Endothelial cell of umbilical vein (primary cell): ENCODE measurements around the gene MAGEC3.

Experiments
- EZH2 ChIP-seq: IDR thresholded peaks from 2 replicates; pipeline ENCODE4 v1.6.1; 2012; ENCODE audit warnings: borderline replicate concordance, low read depth, mild to moderate bottlenecking, moderate library complexity, low read length, inconsistent platforms; ENCODE audit not compliant: severe bottlenecking
- FOS ChIP-seq: IDR thresholded peaks from 2 replicates; pipeline ENCODE4 v1.6.1; 2011; ENCODE audit warnings: mild to moderate bottlenecking, low read length, moderate library complexity, borderline replicate concordance; ENCODE audit not compliant: insufficient read depth
- MYC ChIP-seq: IDR thresholded peaks from one replicate; pipeline ENCODE4 v1.6.1; 2011; ENCODE audit warnings: mild to moderate bottlenecking, low read depth, low read length
- POLR2A ChIP-seq: IDR thresholded peaks from 2 replicates; pipeline ENCODE4 v1.6.1; 2012; ENCODE audit warnings: low read depth, mild to moderate bottlenecking, control low read depth, low read length
- POLR2AphosphoS5 ChIP-seq: IDR thresholded peaks from 2 replicates; pipeline ENCODE4 v1.6.1; 2012; ENCODE audit warnings: low read depth, mild to moderate bottlenecking, control low read depth, low read length, moderate library complexity; ENCODE audit not compliant: insufficient read depth
- TF ChIP-seq, protein P1 (sequence below): IDR thresholded peaks from 2 replicates; pipeline ENCODE4 v1.6.1; 2011; ENCODE audit not compliant: insufficient read depth, insufficient read length
- TF ChIP-seq, protein P2 (sequence below), 2 donors: IDR thresholded peaks; 1 replicate in 1 of 2; 2 replicates in 1 of 2; pipeline ENCODE4 v1.5.1; 2011; ENCODE audit warnings: low read length in 2 of 2, mild to moderate bottlenecking in 2 of 2, moderate library complexity in 2 of 2, control low read depth in 1 of 2, inconsistent platforms in 1 of 2, low read depth in 1 of 2; ENCODE audit not compliant: insufficient read depth in 1 of 2; ENCODE audit errors: extremely low read depth in 1 of 2

DNA sequence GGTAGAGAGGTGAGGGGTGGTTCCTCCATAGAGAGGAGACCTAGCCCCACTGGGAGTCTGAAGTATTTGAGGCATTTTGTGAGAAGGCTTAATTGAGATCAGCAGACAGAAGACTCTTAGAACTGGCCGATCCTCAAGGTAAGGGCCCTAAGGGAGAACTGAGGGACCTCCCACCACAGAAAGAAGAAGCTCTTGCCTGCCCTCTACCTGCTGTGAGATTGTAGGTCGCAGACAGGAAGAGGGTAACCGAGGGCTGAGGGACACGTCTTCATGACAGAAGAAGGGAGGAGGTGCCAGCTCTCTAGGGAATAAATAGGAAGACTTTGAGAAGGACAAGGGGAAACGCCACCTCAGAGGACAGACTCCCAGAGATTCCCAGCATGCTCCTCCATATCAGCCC, 41.5 kb downstream of the MAGEC3 start:
- TF ChIP-seq, protein P1, sequence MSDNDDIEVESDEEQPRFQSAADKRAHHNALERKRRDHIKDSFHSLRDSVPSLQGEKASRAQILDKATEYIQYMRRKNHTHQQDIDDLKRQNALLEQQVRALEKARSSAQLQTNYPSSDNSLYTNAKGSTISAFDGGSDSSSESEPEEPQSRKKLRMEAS: no peak
- TF ChIP-seq POLR2AphosphoS5 (no peak), POLR2A (no peak), EZH2 (no peak), MYC (no peak), FOS (no peak)
- TF ChIP-seq, protein P2, sequence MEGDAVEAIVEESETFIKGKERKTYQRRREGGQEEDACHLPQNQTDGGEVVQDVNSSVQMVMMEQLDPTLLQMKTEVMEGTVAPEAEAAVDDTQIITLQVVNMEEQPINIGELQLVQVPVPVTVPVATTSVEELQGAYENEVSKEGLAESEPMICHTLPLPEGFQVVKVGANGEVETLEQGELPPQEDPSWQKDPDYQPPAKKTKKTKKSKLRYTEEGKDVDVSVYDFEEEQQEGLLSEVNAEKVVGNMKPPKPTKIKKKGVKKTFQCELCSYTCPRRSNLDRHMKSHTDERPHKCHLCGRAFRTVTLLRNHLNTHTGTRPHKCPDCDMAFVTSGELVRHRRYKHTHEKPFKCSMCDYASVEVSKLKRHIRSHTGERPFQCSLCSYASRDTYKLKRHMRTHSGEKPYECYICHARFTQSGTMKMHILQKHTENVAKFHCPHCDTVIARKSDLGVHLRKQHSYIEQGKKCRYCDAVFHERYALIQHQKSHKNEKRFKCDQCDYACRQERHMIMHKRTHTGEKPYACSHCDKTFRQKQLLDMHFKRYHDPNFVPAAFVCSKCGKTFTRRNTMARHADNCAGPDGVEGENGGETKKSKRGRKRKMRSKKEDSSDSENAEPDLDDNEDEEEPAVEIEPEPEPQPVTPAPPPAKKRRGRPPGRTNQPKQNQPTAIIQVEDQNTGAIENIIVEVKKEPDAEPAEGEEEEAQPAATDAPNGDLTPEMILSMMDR (IDR thresholded peaks at IDR 0.05; ENCODE audit: extremely low read depth in 1 of 2, insufficient read depth in 1 of 2, low read depth in 1 of 2, low read length in 2 of 2): no peak
